Measurements from ENCODE around the gene APIP. TPM values are rescaled to one million over a fixed set of nuclear protein-coding genes. Genes with fewer than 3 reads are reported as not detected.

The APIP gene
- total and polyA plus RNA-seq, 8 donors = 7.6 to 42.9 (median 31.0) TPM

- no peak for DNase-seq
- H3K9me3 ChIP-seq = peaks cover 0 to 7% (median 0%) of the 10 kb centered on the region in 4 donors
- no peak overlapping the region for H3K27ac ChIP-seq
- H3K36me3 ChIP-seq = peaks cover 0 to 14% (median 8%) of the 10 kb centered on the region in 4 donors
- peaks cover 0 to 29% (median 12%) of the 10 kb centered on the region in 4 donors for H3K4me1 ChIP-seq
- TF ChIP-seq CTCF (IDR thresholded peaks at IDR 0.05) (no peak), EP300 (IDR thresholded peaks at IDR 0.05) (no peak), POLR2A (IDR thresholded peaks at IDR 0.05) (no peak), POLR2AphosphoS5 (IDR thresholded peaks at IDR 0.05) (no peak)
- intact Hi-C loops (cut with DNase I; ENCODE audit: low total_unique reads) = no loop called here
- H3K27me3 ChIP-seq = no peaks in the 10 kb centered on the region
- 95 to 97% (median 97%) methylated on average over 13 of the region's 13 CpGs for WGBS, 5 donors
- no peak overlapping the region for H3K4me3 ChIP-seq
Measured at GRCh38 chr11:34941688-34942087, 25.5 kb upstream of the APIP start.

- WGBS, 5 donors = 58 to 91% (median 70%) methylated on average over 4 of the region's 4 CpGs
- H3K4me1 ChIP-seq = peaks cover 0 to 29% (median 12%) of the 10 kb centered on the region in 4 donors
- H3K4me3 ChIP-seq = no peak overlapping the region
- intact Hi-C loops (cut with DNase I; ENCODE audit: low total_unique reads) = no loop called here
- no peak overlapping the region for H3K27ac ChIP-seq
- DNase-seq = peak in 1 of 2 donors; percentile 17
- peaks cover 0 to 7% (median 0%) of the 10 kb centered on the region in 4 donors for H3K9me3 ChIP-seq
- H3K27me3 ChIP-seq = no peaks in the 10 kb centered on the region
- peaks cover 0 to 14% (median 8%) of the 10 kb centered on the region in 4 donors for H3K36me3 ChIP-seq
- TF ChIP-seq POLR2A (IDR thresholded peaks at IDR 0.05) = no peak
- no peak for TF ChIP-seq POLR2AphosphoS5 (IDR thresholded peaks at IDR 0.05)
Measured at GRCh38 chr11:34940026-34940677, 24.0 kb upstream of the APIP start.

- Histone ChIP-seq H3K36me3 (peaks cover 0 to 15% (median 8%) of the 10 kb centered on the region in 4 donors), H3K4me1 (peaks cover 0 to 29% (median 12%) of the 10 kb centered on the region in 4 donors), H3K9me3 (no peaks in the 10 kb centered on the region), H3K27ac (no peak overlapping the region), H3K4me3 (no peak overlapping the region), H3K27me3 (no peaks in the 10 kb centered on the region)
- WGBS, 5 donors = 24 to 50% (median 42%) methylated on average over 1 of the region's 1 CpG
- TF ChIP-seq EP300 (IDR thresholded peaks at IDR 0.05) (no peak), CTCF (IDR thresholded peaks at IDR 0.05) (no peak), POLR2A (IDR thresholded peaks at IDR 0.05) (no peak), POLR2AphosphoS5 (IDR thresholded peaks at IDR 0.05) (no peak)
- DNase-seq = no peak
- intact Hi-C loops (cut with DNase I; ENCODE audit: low total_unique reads) = no loop called here
Measured at GRCh38 chr11:34938611-34939010, 22.4 kb upstream of the APIP start.

- H3K36me3 ChIP-seq = peaks cover 0 to 29% (median 20%) of the 10 kb centered on the region in 4 donors
- no peak overlapping the region for H3K4me3 ChIP-seq
- DNase-seq = no peak
- no peaks in the 10 kb centered on the region for H3K27me3 ChIP-seq
- TF ChIP-seq POLR2AphosphoS5 (IDR thresholded peaks at IDR 0.05) = no peak
- no peak for TF ChIP-seq POLR2A (IDR thresholded peaks at IDR 0.05)
- TF ChIP-seq CTCF (IDR thresholded peaks at IDR 0.05) = no peak
- no peak for TF ChIP-seq EP300 (IDR thresholded peaks at IDR 0.05)
- intact Hi-C loops (cut with DNase I; ENCODE audit: low total_unique reads) = no loop called here
- WGBS, 5 donors = 71 to 89% (median 84%) methylated on average over 6 of the region's 6 CpGs
- H3K9me3 ChIP-seq = no peaks in the 10 kb centered on the region
- H3K4me1 ChIP-seq = peaks cover 0 to 29% (median 12%) of the 10 kb centered on the region in 4 donors
- no peak overlapping the region for H3K27ac ChIP-seq
Measured at GRCh38 chr11:34936945-34937629, 20.9 kb upstream of the APIP start.

Data from stomach (tissue), 9 donors.